Mesodermal cell (in vitro differentiated cells): ENCODE results near the gene SPG21.

Experiments used
- H3K27ac ChIP-seq: 2 replicates; pipeline ENCODE4 v1.7.0; 2013; ENCODE audit warnings: mild to moderate bottlenecking, low read depth, low read length, moderate library complexity; ENCODE audit not compliant: severe bottlenecking
- H3K36me3 ChIP-seq: 2 replicates; pipeline ENCODE4 v1.7.1; 2013; ENCODE audit warnings: mild to moderate bottlenecking, low read length, moderate library complexity; ENCODE audit not compliant: control insufficient read depth, insufficient read depth
- H3K4me1 ChIP-seq: one replicate; pipeline ENCODE4 v1.7.1; 2013; ENCODE audit warnings: mild to moderate bottlenecking, low read length; ENCODE audit not compliant: insufficient read depth, control insufficient read depth, poor library complexity, severe bottlenecking
- H3K4me3 ChIP-seq: 2 replicates; pipeline ENCODE4 v1.7.0; 2013; ENCODE audit warnings: low read length, control low read depth, mild to moderate bottlenecking; ENCODE audit not compliant: insufficient read depth, poor library complexity, severe bottlenecking; ENCODE audit errors: extremely low read depth
- H3K9me3 ChIP-seq: 2 replicates; pipeline ENCODE4 v1.7.1; 2013; ENCODE audit warnings: mild to moderate bottlenecking, low read length, moderate library complexity; ENCODE audit not compliant: control insufficient read depth
- WGBS, 2 experiments: methylation state at CpG; one replicate each; pipeline ENCODE4 v1.1.5; 2013; ENCODE audit warnings: missing lambda C conversion rate in 2 of 2; ENCODE audit not compliant: insufficient coverage in 2 of 2; 5-methylcytosine and 5-hydroxymethylcytosine counted together

SPG21 gene

GRCh38 chr15:64942356-64942755, 47.4 kb downstream of the SPG21 start:
- Histone ChIP-seq H3K27ac (no peak overlapping the region), H3K9me3 (no peaks in the 10 kb centered on the region), H3K4me3 (no peak overlapping the region), H3K4me1 (no peaks in the 10 kb centered on the region), H3K36me3 (no peaks in the 10 kb centered on the region)
- WGBS, 2 experiments, result 72 to 78% methylated on average over 8 of the region's 8 CpGs

- no peak overlapping the region for H3K27ac ChIP-seq
- H3K36me3 ChIP-seq, result no peaks in the 10 kb centered on the region
- 85 to 100% methylated on average over 2 of the region's 3 CpGs for WGBS, 2 experiments
- no peaks in the 10 kb centered on the region for H3K4me1 ChIP-seq
- H3K4me3 ChIP-seq, result no peak overlapping the region
- H3K9me3 ChIP-seq, result no peaks in the 10 kb centered on the region
Observed at GRCh38 chr15:64938192-64938591, 51.5 kb downstream of the SPG21 start.

- H3K36me3 ChIP-seq, result no peaks in the 10 kb centered on the region
- 96 to 97% methylated on average over 10 of the region's 11 CpGs for WGBS, 2 experiments
- no peak overlapping the region for H3K4me3 ChIP-seq
- peaks cover 5% of the 10 kb centered on the region for H3K4me1 ChIP-seq
- H3K27ac ChIP-seq, result no peak overlapping the region
- H3K9me3 ChIP-seq, result no peaks in the 10 kb centered on the region
Observed at GRCh38 chr15:64934023-64934422, 55.7 kb downstream of the SPG21 start.

GRCh38 chr15:64931381-64931780, 58.3 kb downstream of the SPG21 start:
- H3K36me3 ChIP-seq, result no peaks in the 10 kb centered on the region
- 93 to 98% methylated on average over 8 of the region's 8 CpGs for WGBS, 2 experiments

DNA sequence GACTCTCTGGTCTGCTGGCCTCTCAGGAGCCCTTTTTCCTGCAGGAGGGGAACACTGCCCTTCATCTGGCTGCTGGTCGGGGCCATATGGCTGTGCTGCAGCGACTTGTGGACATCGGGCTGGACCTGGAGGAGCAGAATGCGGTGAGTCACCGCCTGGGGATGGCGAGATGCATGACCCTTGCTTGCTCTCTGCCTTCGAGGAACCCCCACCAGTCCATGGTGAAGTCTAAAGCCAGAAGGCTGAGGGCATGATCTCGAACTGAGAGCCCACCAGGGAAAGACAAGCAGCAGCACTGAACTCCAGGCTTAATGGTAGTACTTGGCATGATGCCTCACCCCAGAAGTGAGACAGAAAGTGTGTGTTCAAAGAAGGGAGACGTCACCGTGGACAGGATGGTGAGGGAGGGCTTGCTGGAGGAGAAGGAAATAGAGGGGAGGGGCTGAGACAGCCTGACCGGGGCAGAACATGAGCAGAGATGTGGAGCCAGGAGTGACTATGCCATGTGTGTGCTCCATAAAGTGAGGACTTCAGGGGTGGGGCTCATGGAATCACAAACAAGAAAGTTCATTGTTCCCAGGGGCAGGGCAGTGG, 58.8 kb downstream of the SPG21 start:
- H3K36me3 ChIP-seq, result no peaks in the 10 kb centered on the region
- H3K4me3 ChIP-seq, result no peak overlapping the region
- 86 to 87% methylated on average over 10 to 11 of the region's 11 CpGs for WGBS, 2 experiments

More at GRCh38 chr15:64931381-64931780, 58.3 kb downstream of the SPG21 start:
- no peak overlapping the region for H3K27ac ChIP-seq
- H3K4me3 ChIP-seq, result no peak overlapping the region
- H3K4me1 ChIP-seq, result peaks cover 5% of the 10 kb centered on the region
- no peaks in the 10 kb centered on the region for H3K9me3 ChIP-seq

GRCh38 chr15:64930019-64930652, 59.6 kb downstream of the SPG21 start:
- Histone ChIP-seq H3K4me3 (no peak overlapping the region), H3K4me1 (peaks cover 5% of the 10 kb centered on the region), H3K27ac (no peak overlapping the region), H3K9me3 (no peaks in the 10 kb centered on the region), H3K36me3 (no peaks in the 10 kb centered on the region)
- 94 to 95% methylated on average over 7 of the region's 10 CpGs for WGBS, 2 experiments

More for the DNA sequence above, 58.8 kb downstream of the SPG21 start:
- Histone ChIP-seq H3K9me3 (no peaks in the 10 kb centered on the region), H3K4me1 (peaks cover 5% of the 10 kb centered on the region), H3K27ac (no peak overlapping the region)

DNA sequence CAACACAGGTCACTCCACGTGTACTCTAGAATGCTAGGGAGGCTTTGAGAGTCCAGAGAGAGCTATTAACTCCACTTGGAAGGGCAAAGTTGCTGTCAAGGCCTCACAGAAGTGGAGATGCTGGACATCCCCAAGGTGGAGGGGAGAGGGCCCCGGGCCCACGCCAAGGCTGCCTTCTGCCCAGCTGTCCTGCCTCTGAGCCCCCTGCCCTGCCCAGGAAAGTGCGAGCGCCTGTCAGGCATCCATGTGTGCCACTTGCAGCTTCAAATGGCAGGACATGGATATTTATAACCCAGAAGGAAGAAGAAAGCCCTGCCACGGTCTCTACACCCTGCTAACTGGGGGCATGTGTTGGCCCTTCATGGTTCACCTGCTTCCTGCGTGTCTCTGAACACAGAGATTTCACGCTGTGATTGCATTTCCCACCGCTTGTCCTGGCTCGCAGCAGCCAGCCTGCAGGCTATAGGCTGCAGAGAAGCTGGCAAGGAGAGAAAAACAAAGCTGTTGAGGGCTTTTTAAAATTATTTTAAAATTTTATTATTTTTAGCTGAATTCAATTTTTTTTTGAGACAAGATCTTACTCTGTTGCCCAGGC, 61.0 kb downstream of the SPG21 start:
- Histone ChIP-seq H3K9me3 (no peaks in the 10 kb centered on the region), H3K4me1 (peaks cover 5% of the 10 kb centered on the region), H3K27ac (no peak overlapping the region), H3K4me3 (no peak overlapping the region), H3K36me3 (no peaks in the 10 kb centered on the region)
- 94 to 95% methylated on average over 8 to 10 of the region's 10 CpGs for WGBS, 2 experiments

- Histone ChIP-seq H3K27ac (no peak overlapping the region), H3K4me1 (peaks cover 5% of the 10 kb centered on the region), H3K4me3 (no peak overlapping the region), H3K36me3 (no peaks in the 10 kb centered on the region), H3K9me3 (no peaks in the 10 kb centered on the region)
- 95 to 97% methylated on average over 8 of the region's 8 CpGs for WGBS, 2 experiments
Observed at GRCh38 chr15:64926661-64927060, 63.1 kb downstream of the SPG21 start.

GRCh38 chr15:64925335-64926330, 64.1 kb downstream of the SPG21 start:
- WGBS, 2 experiments, result 96 to 99% methylated on average over 10 to 11 of the region's 13 CpGs
- Histone ChIP-seq H3K4me1 (no peaks in the 10 kb centered on the region), H3K9me3 (no peaks in the 10 kb centered on the region), H3K27ac (no peak overlapping the region), H3K36me3 (no peaks in the 10 kb centered on the region), H3K4me3 (no peak overlapping the region)

- H3K27ac ChIP-seq, result no peak overlapping the region
- no peaks in the 10 kb centered on the region for H3K9me3 ChIP-seq
- H3K36me3 ChIP-seq, result no peaks in the 10 kb centered on the region
- H3K4me1 ChIP-seq, result no peaks in the 10 kb centered on the region
- WGBS, 2 experiments, result 100% methylated on average over 1 of the region's 2 CpGs; no CpG with 5 or more reads in 1 of the 2 experiments
- H3K4me3 ChIP-seq, result no peak overlapping the region
Observed at GRCh38 chr15:64923546-64923945, 66.2 kb downstream of the SPG21 start.
